GM23338 (cell line): Measurements from ENCODE around the gene CD47. TPM values are rescaled to one million over a fixed set of nuclear protein-coding genes. Genes with fewer than 3 reads are reported as not detected.

ENCODE experiments used
- ATAC-seq: fragments of 200-7000 bp; cut with Tn5 transposase; 3 replicates; pipeline ENCODE4 v1.9.1; 2020
- DNase-seq: peaks from one replicate; pipeline ENCODE4 v3.0.0-alpha.2; 2015; ENCODE audit warnings: low spot score
- H2AFZ ChIP-seq: fragments of 200-600 bp; sonication (generic); 2 replicates; pipeline ENCODE4 v1.8.0; 2016; ENCODE audit warnings: antibody characterized with exemption, mild to moderate bottlenecking, moderate library complexity
- H3F3A ChIP-seq: fragments of 200-600 bp; sonication (generic); replicated peaks from 2 replicates; pipeline ENCODE4 v1.8.0; 2017; ENCODE audit warnings: antibody characterized with exemption, mixed run types, low read depth
- H3K27ac ChIP-seq: fragments of 200-600 bp; sonication (generic); 2 replicates; pipeline ENCODE4 v1.6.1; 2016; ENCODE audit warnings: low read depth
- H3K27me3 ChIP-seq: fragments of 200-600 bp; sonication (generic); 2 replicates; pipeline ENCODE4 v1.8.0; 2016; ENCODE audit warnings: mild to moderate bottlenecking, mixed run types, moderate library complexity; ENCODE audit not compliant: insufficient read depth
- H3K36me3 ChIP-seq: fragments of 200-600 bp; sonication (generic); 2 replicates; pipeline ENCODE4 v1.8.0; 2016; ENCODE audit warnings: mild to moderate bottlenecking; ENCODE audit not compliant: insufficient read depth
- H3K4me1 ChIP-seq: fragments of 200-600 bp; sonication (generic); 2 replicates; pipeline ENCODE4 v1.8.0; 2016; ENCODE audit warnings: mild to moderate bottlenecking, moderate library complexity; ENCODE audit not compliant: insufficient read depth
- H3K4me2 ChIP-seq: fragments of 200-600 bp; sonication (generic); 2 replicates; pipeline ENCODE4 v1.7.1; 2017; ENCODE audit warnings: mixed run types
- H3K4me3 ChIP-seq: fragments of 200-600 bp; sonication (generic); 2 replicates; pipeline ENCODE4 v1.6.1; 2016; ENCODE audit warnings: mixed run types
- H3K79me2 ChIP-seq: fragments of 200-600 bp; sonication (generic); replicated peaks from 2 replicates; pipeline ENCODE4 v1.8.0; 2017; ENCODE audit warnings: mild to moderate bottlenecking; ENCODE audit not compliant: insufficient read depth
- H3K9me2 ChIP-seq: fragments of 200-600 bp; sonication (generic); 2 replicates; pipeline ENCODE4 v1.8.0; 2017; ENCODE audit not compliant: insufficient read depth
- H4K20me1 ChIP-seq: fragments of 200-600 bp; sonication (generic); replicated peaks from 2 replicates; pipeline ENCODE4 v1.8.0; 2017; ENCODE audit warnings: mild to moderate bottlenecking; ENCODE audit not compliant: insufficient read depth
- H3K27ac Mint-ChIP-seq: 2 replicates; pipeline ENCODE4 v1.8.0; 2020; ENCODE audit warnings: inconsistent platforms, mild to moderate bottlenecking, moderate library complexity, mixed read lengths
- H3K27me3 Mint-ChIP-seq: 3 replicates; pipeline ENCODE4 v1.8.0; 2022; ENCODE audit warnings: low read depth, mild to moderate bottlenecking, moderate library complexity, mixed read lengths, inconsistent platforms; ENCODE audit not compliant: insufficient read depth, poor library complexity
- H3K36me3 Mint-ChIP-seq: 3 replicates; pipeline ENCODE4 v1.8.0; 2021; ENCODE audit warnings: low read depth, mild to moderate bottlenecking, inconsistent platforms, moderate library complexity, mixed read lengths
- H3K4me1 Mint-ChIP-seq: 3 replicates; pipeline ENCODE4 v1.8.0; 2020; ENCODE audit warnings: mild to moderate bottlenecking, inconsistent platforms, mixed read lengths
- H3K4me3 Mint-ChIP-seq: 3 replicates; pipeline ENCODE4 v1.8.0; 2021; ENCODE audit warnings: moderate library complexity, mild to moderate bottlenecking, inconsistent platforms, mixed read lengths
- H3K9me3 Mint-ChIP-seq: 3 replicates; pipeline ENCODE4 v1.8.0; 2020; ENCODE audit warnings: moderate library complexity, mild to moderate bottlenecking, inconsistent platforms, mixed read lengths
- CREB1 ChIP-seq: fragments of 250-450 bp; sonication (Bioruptor Pico); IDR thresholded peaks from 2 replicates; pipeline ENCODE4 v1.5.0; 2020; ENCODE audit warnings: low read depth, mild to moderate bottlenecking, moderate library complexity
- CTCF ChIP-seq, 2 experiments: fragments of 200-600 bp in 1 of 2; sonication (generic) in 1 of 2; conservative IDR thresholded peaks; 2 replicates each; pipeline versions ENCODE4 v1.5.1 to v1.6.1; 2016 to 2017; ENCODE audit warnings: antibody characterized with exemption in 2 of 2, low read depth in 2 of 2, mild to moderate bottlenecking in 2 of 2, moderate library complexity in 1 of 2
- ETS1 ChIP-seq: IDR thresholded peaks from 2 replicates; pipeline ENCODE4 v1.6.1; 2016; ENCODE audit warnings: antibody characterized with exemption
- EZH2 ChIP-seq: fragments of 200-600 bp; sonication (generic); IDR thresholded peaks from one replicate; pipeline ENCODE4 v1.8.0; 2017; ENCODE audit warnings: antibody characterized with exemption, mild to moderate bottlenecking, low read depth; ENCODE audit not compliant: unreplicated experiment
- EZH2phosphoT487 ChIP-seq: fragments of 200-600 bp; sonication (generic); IDR thresholded peaks from one replicate; pipeline ENCODE4 v1.8.1; 2018; ENCODE audit warnings: antibody characterized with exemption; ENCODE audit not compliant: unreplicated experiment
- JUNB ChIP-seq: IDR thresholded peaks from one replicate; pipeline ENCODE4 v1.6.1; 2016; ENCODE audit warnings: antibody characterized with exemption; ENCODE audit not compliant: unreplicated experiment
- NANOG ChIP-seq: IDR thresholded peaks from 2 replicates; pipeline ENCODE4 v1.6.1; 2016; ENCODE audit warnings: antibody characterized with exemption, borderline replicate concordance
- STAT1 ChIP-seq: IDR thresholded peaks from one replicate; pipeline ENCODE4 v1.6.1; 2016; ENCODE audit warnings: antibody characterized with exemption; ENCODE audit not compliant: unreplicated experiment
- ZNF114 ChIP-seq: fragments of 250-450 bp; sonication (Bioruptor Pico); IDR thresholded peaks from 2 replicates; pipeline ENCODE4 v1.5.0; 2020; ENCODE audit warnings: mild to moderate bottlenecking, moderate library complexity
- ZNF462 ChIP-seq: fragments of 250-450 bp; sonication (Bioruptor Pico); IDR thresholded peaks from 2 replicates; pipeline ENCODE4 v1.5.0; 2020; ENCODE audit warnings: mild to moderate bottlenecking, moderate library complexity
- polyA plus RNA-seq: library from polyadenylated mRNA; unstranded; fragments of >200 nt; fragmentation: Nextera tagmentation; extraction: Ambion mirVana; gene quantifications from 2 replicates; pipeline ENCODE4 v1.2.1, GENCODE V29; 2016
- total RNA-seq: library from RNA; depleted of rRNA; stranded (reverse); fragments of >200 nt; shearing (Covaris generic); gene quantifications from 2 replicates; pipeline ENCODE4 v1.2.3, GENCODE V29; 2014

CD47 gene
- total and polyA plus RNA-seq, 2 experiments from 2014 or later: 22.1 to 26.9 TPM

- TF ChIP-seq CTCF (conservative IDR thresholded peaks at IDR 0.05; ENCODE audit: low read depth in 2 of 2) (no peak), NANOG (no peak), ETS1 (no peak)
Measured at GRCh38 chr3:108102420-108103039, 11.7 kb upstream of the CD47 start (continued).

- Mint-ChIP-seq H3K27me3 (peaks cover 4% of the 10 kb centered on the region), H3K27ac (no peak overlapping the region), H3K9me3 (no peaks in the 10 kb centered on the region), H3K36me3 (no peaks in the 10 kb centered on the region), H3K4me3 (no peak overlapping the region), H3K4me1 (peaks cover 16% of the 10 kb centered on the region)
- DNase-seq (no peak), ATAC-seq (no peak)
- Histone ChIP-seq H3K4me3 (no peak overlapping the region), H3K36me3 (no peaks in the 10 kb centered on the region), H3K27ac (no peak overlapping the region), H3K4me2 (no peak overlapping the region), H3F3A (no peaks in the 10 kb centered on the region), H3K9me2 (no peaks in the 10 kb centered on the region), H3K27me3 (no peaks in the 10 kb centered on the region), H2AFZ (no peak overlapping the region), H3K4me1 (no peaks in the 10 kb centered on the region), H3K79me2 (no peaks in the 10 kb centered on the region), H4K20me1 (no peaks in the 10 kb centered on the region)
- TF ChIP-seq ZNF114: no peak
- no peak for TF ChIP-seq ZNF462 (CRISPR knock-in tag)
- TF ChIP-seq EZH2phosphoT487: no peak
- no peak for TF ChIP-seq EZH2
- no peak for TF ChIP-seq CREB1 (CRISPR knock-in tag)
- TF ChIP-seq NANOG: no peak
- TF ChIP-seq CTCF (conservative IDR thresholded peaks at IDR 0.05; ENCODE audit: low read depth in 2 of 2): no peak
- no peak for TF ChIP-seq ETS1
- TF ChIP-seq JUNB: no peak
- TF ChIP-seq STAT1: no peak
Measured at GRCh38 chr3:108100906-108101660, 10.3 kb upstream of the CD47 start.
